HEK293T (cell line): ENCODE results near the gene RO60.

Experiments
- CTCF ChIA-PET: fragments of 350-600 bp; formaldehyde crosslinking; extraction: SDS; loops from one replicate; lab custom pipeline; 2021; ENCODE audit warnings: antibody characterized with exemption, inconsistent platforms; lab: Yijun Ruan, JAX
- POLR2A ChIA-PET: fragments of 350-600 bp; formaldehyde crosslinking; extraction: SDS; loops from one replicate; lab custom pipeline; 2020; ENCODE audit warnings: antibody characterized with exemption, inconsistent platforms; lab: Yijun Ruan, JAX
- DNase-seq: peaks from one replicate; pipeline ENCODE4 v3.0.0; 2012; ENCODE audit warnings: mixed read lengths; ENCODE audit errors: extremely low spot score
- ARNT ChIP-seq: fragments of 450-650 bp; IDR thresholded peaks from 2 replicates; pipeline ENCODE4 v1.6.1; 2017; ENCODE audit warnings: mild to moderate bottlenecking
- BHLHE40 ChIP-seq: fragments of 450-650 bp; IDR thresholded peaks from 2 replicates; pipeline ENCODE4 v1.6.1; 2016; ENCODE audit warnings: mild to moderate bottlenecking, moderate library complexity, borderline replicate concordance
- CTBP1 ChIP-seq: fragments of 450-650 bp; IDR thresholded peaks from 2 replicates; pipeline ENCODE4 v1.6.1; 2016; ENCODE audit warnings: borderline replicate concordance
- ELF4 ChIP-seq: fragments of 450-650 bp; IDR thresholded peaks from 2 replicates; pipeline ENCODE4 v1.6.1; 2017; ENCODE audit warnings: antibody characterized with exemption
- FOXA1 ChIP-seq: fragments of 450-650 bp; IDR thresholded peaks from 2 replicates; pipeline ENCODE4 v1.6.1; 2016; ENCODE audit warnings: mild to moderate bottlenecking
- FOXK2 ChIP-seq: fragments of 450-650 bp; IDR thresholded peaks from 2 replicates; pipeline ENCODE4 v1.6.1; 2016; ENCODE audit warnings: mild to moderate bottlenecking
- FOXM1 ChIP-seq: fragments of 450-650 bp; IDR thresholded peaks from 2 replicates; pipeline ENCODE4 v1.6.1; 2017; ENCODE audit warnings: mild to moderate bottlenecking, borderline replicate concordance
- HDGF ChIP-seq: fragments of 450-650 bp; IDR thresholded peaks from 2 replicates; pipeline ENCODE4 v1.6.1; 2017; ENCODE audit warnings: antibody characterized with exemption, borderline replicate concordance
- L3MBTL2 ChIP-seq: fragments of 450-650 bp; conservative IDR thresholded peaks from 2 replicates; pipeline ENCODE4 v1.6.1; 2016; ENCODE audit warnings: mild to moderate bottlenecking
- LEF1 ChIP-seq: fragments of 450-650 bp; IDR thresholded peaks from 2 replicates; pipeline ENCODE4 v1.6.1; 2017; ENCODE audit warnings: mild to moderate bottlenecking, borderline replicate concordance
- NFRKB ChIP-seq: fragments of 450-650 bp; IDR thresholded peaks from 2 replicates; pipeline ENCODE4 v1.6.1; 2016; ENCODE audit warnings: mild to moderate bottlenecking, moderate library complexity
- PKNOX1 ChIP-seq: fragments of 450-650 bp; IDR thresholded peaks from 2 replicates; pipeline ENCODE4 v1.6.1; 2016
- SP1 ChIP-seq: fragments of 450-650 bp; IDR thresholded peaks from 2 replicates; pipeline ENCODE4 v1.6.1; 2017
- SUZ12 ChIP-seq: fragments of 450-650 bp; IDR thresholded peaks from 2 replicates; pipeline ENCODE4 v1.6.1; 2016; ENCODE audit warnings: mild to moderate bottlenecking
- TARDBP ChIP-seq: fragments of 450-650 bp; IDR thresholded peaks from 2 replicates; pipeline ENCODE4 v1.6.1; 2016
- ZNF384 ChIP-seq: fragments of 450-650 bp; IDR thresholded peaks from 2 replicates; pipeline ENCODE4 v1.6.1; 2016

The RO60 gene

GRCh38 chr1:193058529-193059281 is 707 bp upstream of the RO60 start:
- peak; percentile 40 for DNase-seq
- ChIA-PET CTCF (interaction anchor here (0.6 to 1.1 kb wide), 3 partner anchors 11 to 45 kb away, joined by 3 to 11 read pairs (median 11); no protein-coding TSS in a partner anchor), POLR2A (interaction anchor here (0.6 to 3.6 kb wide), 19 partner anchors 10 to 250 kb away, joined by 3 to 40 read pairs (median 5); partner anchors contain the start of genes B3GALT2, CDC73, GLRX2 and RGS2)
- no peak for TF ChIP-seq SP1
- peak; percentile 6; the same call in 1 of the 2 replicates for TF ChIP-seq L3MBTL2

GRCh38 chr1:193060115-193060403 is 647 bp downstream of the RO60 start:
- ChIA-PET CTCF (interaction anchor here (0.6 kb wide), 1 partner anchor 307 kb away, joined by 4 read pairs; no protein-coding TSS in a partner anchor), POLR2A (no interaction called here)
- no peak for DNase-seq
- TF ChIP-seq L3MBTL2 (0 out of 2 replicates have a peak, but pooled peaks have one; percentile 12), SUZ12 (no peak)

- no peak for DNase-seq
- POLR2A ChIA-PET, result no interaction called here
- no peak for TF ChIP-seq SP1
- TF ChIP-seq FOXK2, result no peak
- TF ChIP-seq ZNF384, result no peak
- CTCF ChIA-PET, result interaction anchor here (0.6 kb wide), 1 partner anchor 307 kb away, joined by 4 read pairs; no protein-coding TSS in a partner anchor
Measured at GRCh38 chr1:193060406-193060805, 994 bp downstream of the RO60 start.

GRCh38 chr1:193060938-193061337 is 1.5 kb downstream of the RO60 start:
- CTCF ChIA-PET, result no interaction called here
- peak; percentile 21 for DNase-seq
- POLR2A ChIA-PET, result no interaction called here
- TF ChIP-seq FOXK2, result no peak
- TF ChIP-seq CTBP1, result no peak
- TF ChIP-seq LEF1, result no peak
- TF ChIP-seq ELF4, result no peak
- no peak for TF ChIP-seq TARDBP
- TF ChIP-seq SUZ12, result no peak
- TF ChIP-seq ZNF384, result no peak
- TF ChIP-seq HDGF, result no peak
- no peak for TF ChIP-seq FOXA1
- no peak for TF ChIP-seq ARNT
- TF ChIP-seq SP1, result no peak

GRCh38 chr1:193062698-193063463 is 3.5 kb downstream of the RO60 start:
- POLR2A ChIA-PET, result no interaction called here
- TF ChIP-seq PKNOX1, result no peak
- no peak for TF ChIP-seq NFRKB
- no peak for TF ChIP-seq SP1
- TF ChIP-seq ARNT, result no peak
- no peak for TF ChIP-seq FOXM1
- no peak for TF ChIP-seq LEF1
- TF ChIP-seq CTBP1, result no peak
- no peak for TF ChIP-seq FOXA1
- no peak for TF ChIP-seq TARDBP
- TF ChIP-seq L3MBTL2, result no peak
- no peak for TF ChIP-seq HDGF
- TF ChIP-seq ZNF384, result no peak
- no peak for TF ChIP-seq BHLHE40
- TF ChIP-seq ELF4, result no peak
- no peak for TF ChIP-seq SUZ12
- TF ChIP-seq FOXK2, result no peak
- DNase-seq, result no peak
- CTCF ChIA-PET, result interaction anchor here (0.7 kb wide), 1 partner anchor 125 kb away, joined by 3 read pairs; no protein-coding TSS in a partner anchor

GRCh38 chr1:193065954-193066353 is 6.5 kb downstream of the RO60 start:
- no peak for TF ChIP-seq FOXK2
- POLR2A ChIA-PET, result no interaction called here

GRCh38 chr1:193066606-193067005 is 7.2 kb downstream of the RO60 start:
- ChIA-PET CTCF (interaction anchor here (0.6 kb wide), 1 partner anchor 10 kb away, joined by 4 read pairs; no protein-coding TSS in a partner anchor), POLR2A (no interaction called here)
- TF ChIP-seq ELF4 (no peak), HDGF (no peak), FOXK2 (no peak), TARDBP (no peak), NFRKB (no peak), PKNOX1 (no peak), ZNF384 (no peak), BHLHE40 (no peak)
- no peak for DNase-seq

More at GRCh38 chr1:193065954-193066353, 6.5 kb downstream of the RO60 start:
- DNase-seq, result no peak
- CTCF ChIA-PET, result no interaction called here
